HL-60 (cell line): Measurements from ENCODE around the gene SRF.

ENCODE experiments used
- DNase-seq, 2 experiments: peaks; one replicate each; pipeline ENCODE4 v3.0.0-alpha.2; 2010 to 2020; ENCODE audit warnings: low read depth in 1 of 2, low spot score in 1 of 2
- H3K27ac ChIP-seq: fragments of 250-450 bp; sonication (Bioruptor Pico); replicated peaks from 2 replicates; pipeline ENCODE4 v1.5.1; 2020; ENCODE audit warnings: mild to moderate bottlenecking, moderate library complexity
- H3K27me3 ChIP-seq: fragments of 250-450 bp; sonication (Bioruptor Pico); 2 replicates; pipeline ENCODE4 v1.5.1; 2021; ENCODE audit warnings: mild to moderate bottlenecking, moderate library complexity; ENCODE audit not compliant: insufficient read depth, poor library complexity, severe bottlenecking
- H3K4me3 ChIP-seq: replicated peaks from 2 replicates; pipeline ENCODE4 v1.5.1; 2011; ENCODE audit warnings: mild to moderate bottlenecking, control low read depth, low read length; ENCODE audit not compliant: insufficient read depth
- CTCF ChIP-seq: IDR thresholded peaks from one replicate; pipeline ENCODE4 v1.5.1; 2011; ENCODE audit warnings: low read length, control low read depth, inconsistent platforms; ENCODE audit not compliant: insufficient read depth
- GABPA ChIP-seq: IDR thresholded peaks from 2 replicates; pipeline ENCODE4 v1.6.1; 2012; ENCODE audit warnings: low read depth
- POLR2AphosphoS5 ChIP-seq: IDR thresholded peaks from 2 replicates; pipeline ENCODE4 v1.6.1; 2012; ENCODE audit warnings: low read depth
- SPI1 ChIP-seq: IDR thresholded peaks from 2 replicates; pipeline ENCODE4 v1.6.1; 2012; ENCODE audit warnings: low read depth, mild to moderate bottlenecking, borderline replicate concordance
- TF ChIP-seq, protein P1 (sequence below): IDR thresholded peaks from 2 replicates; pipeline ENCODE4 v1.6.1; 2012; ENCODE audit warnings: low read depth; ENCODE audit not compliant: insufficient replicate concordance

Gene SRF

DNA sequence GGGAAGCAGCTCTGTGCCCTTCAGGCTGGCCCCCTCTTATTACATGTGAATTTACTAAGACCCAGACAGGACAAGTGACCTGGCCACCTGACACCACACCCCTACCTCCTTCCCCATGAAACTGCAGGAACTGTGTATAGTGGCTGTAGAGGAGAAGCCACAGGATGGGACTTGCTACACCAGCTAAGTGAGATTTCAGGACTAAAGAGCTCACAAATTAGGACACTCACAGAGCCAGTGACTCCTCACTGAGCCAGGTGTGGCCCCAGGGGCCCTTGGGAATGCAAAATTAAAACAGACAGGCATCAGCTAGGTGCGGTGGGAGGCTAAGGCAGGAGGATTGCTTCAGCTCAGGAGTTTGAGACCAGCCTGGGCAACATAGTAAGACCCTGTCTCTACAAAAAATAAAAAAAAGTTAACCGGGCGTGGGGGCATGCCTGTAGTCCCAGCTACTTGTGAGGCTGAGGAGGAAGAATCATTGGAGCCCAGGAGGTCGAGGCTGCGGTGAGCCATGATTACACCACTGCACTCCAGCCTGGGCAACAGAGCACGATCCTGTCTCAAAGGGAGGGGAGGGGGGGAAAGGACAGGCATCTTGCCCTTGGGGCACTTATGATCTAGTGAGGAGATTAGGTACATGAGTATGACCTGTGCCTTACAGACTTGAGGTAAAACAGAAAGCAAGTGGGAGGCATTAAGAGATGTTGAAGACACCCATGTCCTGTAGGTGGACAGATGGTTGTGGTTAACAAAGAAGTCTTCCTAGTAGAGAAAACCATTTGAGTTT is 23.2 kb upstream of the SRF start:
- no peak overlapping the region for H3K4me3 ChIP-seq
- TF ChIP-seq, protein P1, sequence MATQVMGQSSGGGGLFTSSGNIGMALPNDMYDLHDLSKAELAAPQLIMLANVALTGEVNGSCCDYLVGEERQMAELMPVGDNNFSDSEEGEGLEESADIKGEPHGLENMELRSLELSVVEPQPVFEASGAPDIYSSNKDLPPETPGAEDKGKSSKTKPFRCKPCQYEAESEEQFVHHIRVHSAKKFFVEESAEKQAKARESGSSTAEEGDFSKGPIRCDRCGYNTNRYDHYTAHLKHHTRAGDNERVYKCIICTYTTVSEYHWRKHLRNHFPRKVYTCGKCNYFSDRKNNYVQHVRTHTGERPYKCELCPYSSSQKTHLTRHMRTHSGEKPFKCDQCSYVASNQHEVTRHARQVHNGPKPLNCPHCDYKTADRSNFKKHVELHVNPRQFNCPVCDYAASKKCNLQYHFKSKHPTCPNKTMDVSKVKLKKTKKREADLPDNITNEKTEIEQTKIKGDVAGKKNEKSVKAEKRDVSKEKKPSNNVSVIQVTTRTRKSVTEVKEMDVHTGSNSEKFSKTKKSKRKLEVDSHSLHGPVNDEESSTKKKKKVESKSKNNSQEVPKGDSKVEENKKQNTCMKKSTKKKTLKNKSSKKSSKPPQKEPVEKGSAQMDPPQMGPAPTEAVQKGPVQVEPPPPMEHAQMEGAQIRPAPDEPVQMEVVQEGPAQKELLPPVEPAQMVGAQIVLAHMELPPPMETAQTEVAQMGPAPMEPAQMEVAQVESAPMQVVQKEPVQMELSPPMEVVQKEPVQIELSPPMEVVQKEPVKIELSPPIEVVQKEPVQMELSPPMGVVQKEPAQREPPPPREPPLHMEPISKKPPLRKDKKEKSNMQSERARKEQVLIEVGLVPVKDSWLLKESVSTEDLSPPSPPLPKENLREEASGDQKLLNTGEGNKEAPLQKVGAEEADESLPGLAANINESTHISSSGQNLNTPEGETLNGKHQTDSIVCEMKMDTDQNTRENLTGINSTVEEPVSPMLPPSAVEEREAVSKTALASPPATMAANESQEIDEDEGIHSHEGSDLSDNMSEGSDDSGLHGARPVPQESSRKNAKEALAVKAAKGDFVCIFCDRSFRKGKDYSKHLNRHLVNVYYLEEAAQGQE, result no peak
- no peak for TF ChIP-seq SPI1
- TF ChIP-seq CTCF, result no peak
- TF ChIP-seq POLR2AphosphoS5, result no peak
- no peak for TF ChIP-seq GABPA

GRCh38 chr6:43149265-43149664 is 21.8 kb upstream of the SRF start:
- Histone ChIP-seq H3K4me3 (no peak overlapping the region), H3K27me3 (no peaks in the 10 kb centered on the region), H3K27ac (no peak overlapping the region)
- TF ChIP-seq POLR2AphosphoS5, result no peak
- TF ChIP-seq GABPA, result no peak
- TF ChIP-seq, protein P1, result no peak
- no peak for DNase-seq

More for the DNA sequence above, 23.2 kb upstream of the SRF start:
- no peak for DNase-seq
- H3K27ac ChIP-seq, result no peak overlapping the region
- no peaks in the 10 kb centered on the region for H3K27me3 ChIP-seq

DNA sequence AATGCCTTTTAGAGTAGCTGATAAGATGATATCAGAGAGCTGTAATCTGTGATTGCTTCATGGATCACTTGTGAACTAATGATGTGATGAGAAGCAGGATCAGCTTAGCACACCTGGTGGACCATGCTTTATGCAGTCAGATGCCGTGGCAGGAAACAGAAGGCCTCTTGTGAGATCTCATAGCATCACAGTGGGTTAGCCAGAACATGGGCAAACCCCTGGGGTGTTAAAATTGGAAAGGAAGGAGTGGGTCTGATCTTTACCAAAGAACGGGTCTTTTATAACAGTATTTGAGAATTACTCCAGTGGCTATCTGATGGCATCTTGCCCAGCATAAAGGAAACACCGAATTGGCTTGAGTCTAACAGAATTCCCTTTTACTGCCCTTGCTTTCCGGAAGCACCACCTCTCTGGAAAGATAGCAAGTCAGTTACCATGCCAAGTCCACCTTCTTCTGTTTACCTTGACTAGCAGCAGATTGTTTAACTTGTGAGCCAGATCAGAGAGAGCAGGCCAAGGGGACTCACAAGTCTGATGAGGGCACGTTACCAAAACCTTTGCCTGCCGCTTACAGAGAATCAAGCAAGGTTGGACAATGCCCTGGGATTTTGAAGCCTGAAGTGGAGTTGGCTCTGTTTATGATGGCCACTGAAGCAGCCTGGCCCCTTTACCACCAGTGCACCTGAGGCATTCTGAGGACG is 20.9 kb upstream of the SRF start:
- DNase-seq, result no peak
- no peaks in the 10 kb centered on the region for H3K27me3 ChIP-seq
- no peak overlapping the region for H3K4me3 ChIP-seq
- H3K27ac ChIP-seq, result no peak overlapping the region
- TF ChIP-seq SPI1 (no peak), CTCF (no peak), GABPA (no peak), POLR2AphosphoS5 (no peak)
- TF ChIP-seq, protein P1, result no peak
